Measurements from ENCODE around the gene TICAM2.

TICAM2 gene

DNA sequence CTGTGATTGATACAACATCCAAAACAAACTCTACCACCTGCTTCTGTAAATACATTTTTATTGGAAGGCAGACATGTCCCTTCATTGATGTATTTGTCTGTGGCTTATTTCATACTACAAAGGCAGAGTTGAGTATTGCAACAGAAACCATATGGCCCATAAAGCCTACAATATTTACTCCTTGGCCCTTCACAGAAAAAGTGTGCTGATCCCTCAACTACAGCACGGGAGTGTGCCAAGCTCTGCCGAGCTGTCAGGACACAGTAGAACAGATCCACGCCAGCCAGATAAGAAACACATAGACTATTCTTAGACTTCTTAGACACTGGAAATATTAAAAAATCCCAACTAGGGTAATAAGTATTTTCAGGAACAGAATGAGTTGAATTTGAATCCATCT lies 13.2 kb downstream of the TICAM2 start:
- H3K9me3 Mint-ChIP-seq, result no peaks in the 10 kb centered on the region

DNA sequence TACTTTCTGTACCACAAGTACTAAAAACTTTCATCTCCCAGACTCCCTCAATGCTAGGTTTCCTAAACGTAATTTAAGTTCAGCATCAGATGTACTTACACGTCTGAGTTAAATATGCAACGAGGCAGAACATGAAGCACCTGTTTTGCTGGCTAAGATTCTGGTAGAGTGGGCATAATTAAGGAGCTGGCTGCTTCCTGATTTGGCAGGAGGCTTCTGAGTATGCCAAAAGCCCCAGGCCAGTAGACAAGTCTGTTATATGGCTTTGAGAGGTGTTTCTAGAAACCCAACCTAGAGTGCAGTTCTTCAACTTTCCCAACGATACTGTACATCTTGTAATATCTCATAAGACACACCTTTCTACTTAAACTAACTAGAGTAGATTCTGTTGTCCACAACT lies 13.6 kb downstream of the TICAM2 start:
- Mint-ChIP-seq H3K36me3 (ENCODE audit: low read depth) (no peaks in the 10 kb centered on the region), H3K4me3 (no peak overlapping the region), H3K27ac (no peak overlapping the region), H3K4me1 (no peaks in the 10 kb centered on the region), H3K27me3 (no peaks in the 10 kb centered on the region), H3K9me3 (no peaks in the 10 kb centered on the region)
- ATAC-seq (no peak), DNase-seq (no peak)

More for the DNA sequence above, 13.2 kb downstream of the TICAM2 start:
- Mint-ChIP-seq H3K27me3 (no peaks in the 10 kb centered on the region), H3K27ac (no peak overlapping the region), H3K4me3 (no peak overlapping the region), H3K4me1 (no peaks in the 10 kb centered on the region), H3K36me3 (ENCODE audit: low read depth) (no peaks in the 10 kb centered on the region)
- no peak for ATAC-seq
- no peak for DNase-seq

- no peaks in the 10 kb centered on the region for H3K9me3 Mint-ChIP-seq
- H3K4me1 Mint-ChIP-seq, result no peaks in the 10 kb centered on the region
- ATAC-seq (no peak), DNase-seq (no peak)
- no peaks in the 10 kb centered on the region for H3K27me3 Mint-ChIP-seq
- no peak overlapping the region for H3K27ac Mint-ChIP-seq
- no peak overlapping the region for H3K4me3 Mint-ChIP-seq
- no peaks in the 10 kb centered on the region for H3K36me3 Mint-ChIP-seq (ENCODE audit: low read depth)
Measured at GRCh38 chr5:115586525-115587146, 15.6 kb downstream of the TICAM2 start.

DNA sequence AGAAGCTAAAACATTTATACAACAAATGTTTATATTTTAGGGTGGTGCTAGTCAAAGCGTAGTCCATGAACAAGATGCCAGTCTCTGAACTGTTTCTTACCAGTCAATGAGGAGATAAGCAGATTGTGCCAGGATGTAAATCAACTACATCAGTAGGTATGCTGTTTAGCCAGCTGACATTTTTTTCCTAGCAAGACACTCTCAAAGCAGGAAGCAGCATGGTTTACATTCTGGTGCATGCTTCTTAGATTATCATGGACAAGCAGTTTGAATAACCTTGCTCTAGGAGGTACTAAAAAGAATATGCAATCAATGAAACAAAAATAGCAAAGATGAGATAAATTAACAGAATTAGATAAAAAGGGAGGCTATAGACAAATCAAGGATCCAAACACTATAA lies 17.0 kb downstream of the TICAM2 start:
- no peak for DNase-seq
- Mint-ChIP-seq H3K27me3 (no peaks in the 10 kb centered on the region), H3K27ac (no peak overlapping the region), H3K4me3 (no peak overlapping the region), H3K36me3 (ENCODE audit: low read depth) (no peaks in the 10 kb centered on the region), H3K4me1 (peaks cover 2% of the 10 kb centered on the region), H3K9me3 (no peaks in the 10 kb centered on the region)
- ATAC-seq, result no peak

- no peak for DNase-seq
- Mint-ChIP-seq H3K4me1 (peaks cover 5% of the 10 kb centered on the region), H3K27ac (no peak overlapping the region), H3K4me3 (no peak overlapping the region), H3K27me3 (no peaks in the 10 kb centered on the region), H3K9me3 (no peaks in the 10 kb centered on the region), H3K36me3 (ENCODE audit: low read depth) (no peaks in the 10 kb centered on the region)
- no peak for ATAC-seq
Measured at GRCh38 chr5:115584501-115584900, 17.8 kb downstream of the TICAM2 start.

- H3K4me3 Mint-ChIP-seq, result no peak overlapping the region
- H3K36me3 Mint-ChIP-seq (ENCODE audit: low read depth), result no peaks in the 10 kb centered on the region
- no peak overlapping the region for H3K27ac Mint-ChIP-seq
- H3K4me1 Mint-ChIP-seq, result peaks cover 5% of the 10 kb centered on the region
- no peak for ATAC-seq
- no peaks in the 10 kb centered on the region for H3K9me3 Mint-ChIP-seq
- DNase-seq, result no peak
- H3K27me3 Mint-ChIP-seq, result no peaks in the 10 kb centered on the region
Measured at GRCh38 chr5:115583474-115583873, 18.8 kb downstream of the TICAM2 start.

DNA sequence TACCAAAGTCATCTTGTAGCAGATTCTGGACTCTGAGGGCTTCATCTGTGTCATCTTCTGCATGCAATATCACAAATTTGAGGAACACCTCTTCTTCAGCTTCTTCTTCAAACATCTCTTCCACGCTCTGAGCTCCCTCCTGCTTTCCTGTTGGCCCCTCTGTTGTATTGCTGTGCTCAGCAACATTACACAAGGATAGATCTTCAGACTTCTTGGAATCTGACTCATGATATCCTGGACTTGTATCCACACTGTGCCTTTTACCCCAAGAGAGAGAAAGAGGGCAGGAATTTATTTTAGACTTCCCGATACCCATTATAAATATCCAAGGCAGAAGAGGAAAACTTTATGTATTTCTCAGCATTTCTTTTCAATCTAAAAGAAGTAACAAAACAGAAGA lies 21.3 kb downstream of the TICAM2 start:
- no peak for ATAC-seq
- Mint-ChIP-seq H3K27me3 (no peaks in the 10 kb centered on the region), H3K4me1 (peaks cover 7% of the 10 kb centered on the region), H3K27ac (no peak overlapping the region), H3K9me3 (peaks cover 5% of the 10 kb centered on the region), H3K36me3 (ENCODE audit: low read depth) (peaks cover 2% of the 10 kb centered on the region), H3K4me3 (no peak overlapping the region)
- no peak for DNase-seq

GRCh38 chr5:115579747-115580173 lies 22.5 kb downstream of the TICAM2 start:
- Mint-ChIP-seq H3K9me3 (peaks cover 5% of the 10 kb centered on the region), H3K4me1 (peaks cover 7% of the 10 kb centered on the region), H3K27ac (no peak overlapping the region), H3K36me3 (ENCODE audit: low read depth) (peaks cover 2% of the 10 kb centered on the region), H3K4me3 (no peak overlapping the region), H3K27me3 (no peaks in the 10 kb centered on the region)
- DNase-seq (no peak), ATAC-seq (no peak)

DNA sequence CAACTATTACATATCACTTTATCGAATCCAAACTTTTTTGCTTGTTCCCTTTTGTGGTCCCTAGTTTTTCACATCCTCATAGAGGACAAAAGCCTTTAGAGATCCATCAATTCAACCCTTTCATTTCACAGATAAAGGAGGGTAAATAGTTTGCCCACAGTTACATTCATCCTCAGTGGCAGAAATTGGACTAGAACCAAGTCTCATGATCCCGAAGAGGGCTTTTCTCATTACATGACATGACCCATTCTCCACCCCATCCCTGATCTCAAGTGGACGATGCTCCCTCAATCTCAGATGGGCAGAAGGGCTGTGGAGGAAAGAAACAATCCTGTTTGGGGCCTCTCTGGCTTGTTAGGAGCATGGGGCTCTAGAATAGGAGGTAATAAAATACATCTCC lies 23.1 kb downstream of the TICAM2 start:
- DNase-seq (no peak), ATAC-seq (no peak)
- no peak overlapping the region for H3K27ac Mint-ChIP-seq
- peaks cover 5% of the 10 kb centered on the region for H3K9me3 Mint-ChIP-seq
- peaks cover 9% of the 10 kb centered on the region for H3K4me1 Mint-ChIP-seq
- H3K4me3 Mint-ChIP-seq, result no peak overlapping the region
- peaks cover 2% of the 10 kb centered on the region for H3K36me3 Mint-ChIP-seq (ENCODE audit: low read depth)
- no peaks in the 10 kb centered on the region for H3K27me3 Mint-ChIP-seq

- no peaks in the 10 kb centered on the region for H3K27me3 Mint-ChIP-seq
- peaks cover 2% of the 10 kb centered on the region for H3K36me3 Mint-ChIP-seq (ENCODE audit: low read depth)
- H3K4me1 Mint-ChIP-seq, result peaks cover 9% of the 10 kb centered on the region
- ATAC-seq (no peak), DNase-seq (no peak)
- no peak overlapping the region for H3K4me3 Mint-ChIP-seq
- H3K9me3 Mint-ChIP-seq, result peaks cover 5% of the 10 kb centered on the region
- H3K27ac Mint-ChIP-seq, result no peak overlapping the region
Measured at GRCh38 chr5:115578657-115579056, 23.6 kb downstream of the TICAM2 start.

- Mint-ChIP-seq H3K9me3 (peaks cover 5% of the 10 kb centered on the region), H3K4me1 (peaks cover 9% of the 10 kb centered on the region), H3K27me3 (no peaks in the 10 kb centered on the region), H3K4me3 (no peak overlapping the region), H3K27ac (peak overlapping the region; percentile 40), H3K36me3 (ENCODE audit: low read depth) (peaks cover 2% of the 10 kb centered on the region)
- DNase-seq (no peak), ATAC-seq (peak; percentile 20)
Measured at GRCh38 chr5:115577741-115578140, 24.5 kb downstream of the TICAM2 start.

DNA sequence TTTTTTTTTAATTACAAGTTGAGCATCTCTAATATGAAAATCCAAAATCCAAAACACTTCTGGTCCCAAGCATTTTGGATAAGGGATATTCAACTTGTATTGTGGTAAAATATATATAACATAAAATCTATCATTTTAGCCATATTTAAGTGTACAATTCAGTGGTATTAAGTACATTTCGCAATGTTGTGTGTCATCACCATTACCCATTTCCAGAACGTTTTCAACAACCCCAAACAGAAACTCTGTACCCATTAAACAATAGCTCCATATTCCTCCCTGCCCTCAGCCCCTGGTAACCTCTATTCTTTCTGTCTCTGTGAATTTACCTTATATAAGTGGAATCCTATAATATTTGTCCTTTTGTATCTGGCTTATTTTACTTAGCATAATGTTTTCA lies 24.9 kb downstream of the TICAM2 start:
- Mint-ChIP-seq H3K27me3 (peaks cover 3% of the 10 kb centered on the region), H3K36me3 (ENCODE audit: low read depth) (peaks cover 2% of the 10 kb centered on the region), H3K9me3 (peaks cover 5% of the 10 kb centered on the region), H3K4me3 (no peak overlapping the region), H3K4me1 (peaks cover 9% of the 10 kb centered on the region), H3K27ac (peak overlapping the region; percentile 40)
- ATAC-seq, result no peak
- no peak for DNase-seq

DNA sequence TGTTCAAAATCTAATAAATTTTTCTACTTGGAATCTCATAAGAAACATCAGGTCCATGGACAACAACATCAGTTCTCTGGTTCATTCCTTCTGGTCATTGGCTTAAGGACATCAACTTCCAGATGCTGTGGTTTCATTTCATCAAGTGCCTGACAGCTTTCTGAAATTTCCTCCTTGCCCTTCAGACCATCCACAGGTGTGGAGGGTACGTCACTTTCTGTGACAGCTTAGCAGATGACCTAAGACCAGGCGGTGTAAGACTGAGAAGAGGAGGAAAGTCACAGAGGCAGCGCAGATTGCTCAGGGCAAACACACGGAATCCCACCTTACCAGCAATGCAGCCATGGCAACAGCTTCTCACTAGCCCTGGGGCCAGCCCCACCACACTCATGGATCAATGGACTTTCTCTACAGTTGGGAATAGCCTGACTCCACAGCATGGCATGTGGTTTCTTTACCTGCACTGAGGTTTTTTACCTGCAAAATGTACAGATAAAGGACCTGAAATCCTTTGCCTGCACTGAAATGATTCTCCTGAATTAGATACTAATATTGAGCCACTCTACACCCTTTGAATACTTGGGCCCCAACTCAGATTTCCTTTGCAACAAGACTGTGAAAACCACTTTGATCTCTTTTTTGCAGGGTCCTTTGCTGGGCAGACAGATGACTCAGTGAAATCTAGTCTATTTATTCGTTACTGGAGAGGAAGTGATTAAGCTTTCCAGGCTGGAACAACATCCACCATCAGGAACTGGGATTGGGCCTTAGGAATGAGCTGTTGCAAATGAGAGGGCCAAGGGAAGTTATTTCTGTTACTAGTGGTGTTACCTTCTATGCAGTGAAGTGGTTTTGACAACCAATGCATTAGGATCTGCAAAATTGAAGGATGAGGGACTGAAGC lies 26.9 kb downstream of the TICAM2 start:
- Mint-ChIP-seq H3K4me3 (no peak overlapping the region), H3K27me3 (peaks cover 4% of the 10 kb centered on the region), H3K9me3 (peaks cover 5% of the 10 kb centered on the region), H3K36me3 (ENCODE audit: low read depth) (peaks cover 2% of the 10 kb centered on the region), H3K27ac (no peak overlapping the region), H3K4me1 (peaks cover 9% of the 10 kb centered on the region)
- DNase-seq, result no peak
- no peak for ATAC-seq

GRCh38 chr5:115573133-115573532 lies 29.1 kb downstream of the TICAM2 start:
- Mint-ChIP-seq H3K4me3 (no peak overlapping the region), H3K27ac (no peak overlapping the region), H3K9me3 (peaks cover 5% of the 10 kb centered on the region), H3K4me1 (peaks cover 4% of the 10 kb centered on the region), H3K27me3 (peaks cover 4% of the 10 kb centered on the region), H3K36me3 (ENCODE audit: low read depth) (peaks cover 2% of the 10 kb centered on the region)
- ATAC-seq (no peak), DNase-seq (no peak)

GRCh38 chr5:115571441-115571878 lies 30.8 kb downstream of the TICAM2 start:
- Mint-ChIP-seq H3K27me3 (peaks cover 4% of the 10 kb centered on the region), H3K36me3 (ENCODE audit: low read depth) (no peaks in the 10 kb centered on the region), H3K9me3 (no peaks in the 10 kb centered on the region), H3K4me3 (no peak overlapping the region), H3K4me1 (peaks cover 2% of the 10 kb centered on the region), H3K27ac (no peak overlapping the region)
- DNase-seq (no peak), ATAC-seq (no peak)
